Right hindlimb (tissue), 1 donor: Measurements from ENCODE around the gene TPCN1.
A peak's percentile ranks its signal among the peaks of the same experiment; 100 is the strongest.

Experiments
- DNase-seq: peaks from one replicate; pipeline ENCODE4 v3.0.0-alpha.2; 2018

The TPCN1 gene

GRCh38 chr12:113290506-113290905, 69.2 kb downstream of the TPCN1 start:
- DNase-seq = no peak

DNA sequence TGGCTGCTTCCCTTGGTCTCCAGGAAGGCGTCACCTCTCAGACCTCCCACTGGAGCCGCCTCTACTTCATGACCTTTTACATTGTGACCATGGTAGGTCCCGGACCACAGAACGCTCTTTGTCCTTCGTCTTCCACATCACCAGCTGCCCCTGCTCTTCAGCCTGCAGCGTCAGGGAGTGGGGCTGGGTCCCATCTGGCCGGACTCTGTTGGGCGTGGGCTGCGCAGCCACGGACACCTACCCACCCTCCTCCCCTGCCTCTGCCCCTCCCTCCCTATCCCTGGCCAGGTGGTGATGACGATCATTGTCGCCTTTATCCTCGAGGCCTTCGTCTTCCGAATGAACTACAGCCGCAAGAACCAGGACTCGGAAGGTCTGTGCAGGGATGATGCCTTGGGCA, 70.3 kb downstream of the TPCN1 start:
- DNase-seq = no peak

DNA sequence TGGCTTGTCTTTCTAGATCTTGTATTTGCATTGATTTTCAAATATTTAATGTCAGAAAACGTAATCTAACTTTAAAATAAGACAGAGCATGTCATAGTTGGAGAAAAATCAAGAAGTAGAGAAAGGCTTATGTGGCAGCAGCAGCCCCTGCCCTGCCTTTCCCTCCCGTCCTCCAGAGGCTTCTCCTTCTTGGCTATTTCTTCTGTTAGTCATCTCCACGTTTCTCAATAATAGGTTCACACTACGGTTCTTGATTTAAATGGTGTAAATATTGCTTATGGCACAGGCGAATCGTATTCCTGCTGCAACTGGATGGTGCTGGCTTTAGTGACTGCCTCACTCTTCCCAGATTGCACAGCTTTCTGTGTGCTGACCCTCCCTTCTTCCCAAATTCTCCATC, 70.8 kb downstream of the TPCN1 start:
- no peak for DNase-seq

- no peak for DNase-seq
Measured at GRCh38 chr12:113292547-113292946, 71.3 kb downstream of the TPCN1 start.

- no peak for DNase-seq
Measured at GRCh38 chr12:113293100-113293499, 71.8 kb downstream of the TPCN1 start.

DNA sequence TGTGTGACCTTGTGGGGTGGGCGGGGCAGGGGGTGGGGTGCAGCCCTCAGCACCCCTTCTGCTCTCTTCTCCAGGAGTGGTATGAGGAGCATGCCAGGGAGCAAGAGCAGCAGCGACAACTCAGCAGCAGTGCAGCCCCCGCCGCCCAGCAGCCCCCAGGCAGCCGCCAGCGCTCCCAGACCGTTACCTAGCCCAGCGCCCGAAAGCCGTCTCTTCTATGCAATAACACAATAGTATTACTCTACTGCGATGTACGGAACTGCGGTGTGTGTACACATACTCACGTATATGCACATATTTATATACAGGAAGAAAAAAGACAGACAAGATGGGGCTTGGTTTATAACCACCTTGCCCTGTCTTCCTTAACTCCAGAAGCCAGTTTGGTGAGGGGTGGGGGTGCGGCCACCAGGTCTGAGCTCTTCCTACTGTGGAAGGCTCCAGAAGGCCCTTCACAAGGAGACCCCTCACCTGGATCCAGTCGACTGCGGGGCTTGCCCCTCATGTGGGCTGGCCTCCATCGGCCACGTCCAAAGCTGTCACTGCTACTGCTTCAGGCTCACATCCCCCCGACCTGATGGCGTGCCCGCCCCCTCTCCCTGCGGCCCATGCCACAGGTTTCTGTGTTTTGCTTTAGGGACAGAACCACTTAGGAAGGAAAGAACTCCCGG, 74.8 kb downstream of the TPCN1 start:
- no peak for DNase-seq

GRCh38 chr12:113296557-113297213, 75.4 kb downstream of the TPCN1 start:
- DNase-seq = no peak

DNA sequence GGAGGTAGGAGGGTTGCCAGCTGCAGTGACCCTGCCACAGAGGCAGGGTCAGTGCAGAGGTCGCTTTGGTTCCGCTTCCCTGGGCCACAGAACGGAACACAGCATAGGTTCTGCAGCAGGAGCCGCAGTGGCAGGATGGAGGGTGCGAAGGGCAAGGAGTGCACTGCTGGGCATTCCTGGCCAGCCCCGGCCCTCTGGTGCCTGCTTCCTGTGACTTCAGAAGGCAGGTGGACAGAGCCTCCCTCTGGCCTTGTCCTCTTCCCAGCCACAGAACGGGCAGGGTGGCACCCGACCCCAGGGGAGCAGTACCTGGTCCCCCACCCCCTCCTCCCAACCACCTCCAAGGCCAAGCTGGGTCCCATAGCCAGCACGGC, 75.9 kb downstream of the TPCN1 start:
- DNase-seq = no peak

GRCh38 chr12:113297621-113298471, 76.6 kb downstream of the TPCN1 start:
- no peak for DNase-seq

DNA sequence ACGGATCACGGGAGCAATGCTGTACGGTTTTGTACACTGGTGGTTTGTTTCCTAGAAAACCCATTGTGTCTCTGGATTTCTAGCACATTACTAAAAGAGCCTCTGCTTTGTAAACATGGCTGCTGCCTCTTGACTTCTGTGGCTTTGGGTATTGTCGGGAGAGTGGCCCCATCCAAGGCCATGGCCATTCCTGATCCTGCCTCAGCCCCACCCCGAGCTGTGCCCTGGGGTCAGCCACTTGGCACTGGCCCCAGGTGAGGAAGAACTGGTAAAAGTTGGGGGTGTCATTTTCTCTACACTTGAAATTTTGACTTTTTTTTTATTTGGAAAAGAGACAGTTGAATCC, 77.2 kb downstream of the TPCN1 start:
- no peak for DNase-seq

- peak; percentile 64 for DNase-seq
Measured at GRCh38 chr12:113298861-113299545, 77.7 kb downstream of the TPCN1 start.

DNA sequence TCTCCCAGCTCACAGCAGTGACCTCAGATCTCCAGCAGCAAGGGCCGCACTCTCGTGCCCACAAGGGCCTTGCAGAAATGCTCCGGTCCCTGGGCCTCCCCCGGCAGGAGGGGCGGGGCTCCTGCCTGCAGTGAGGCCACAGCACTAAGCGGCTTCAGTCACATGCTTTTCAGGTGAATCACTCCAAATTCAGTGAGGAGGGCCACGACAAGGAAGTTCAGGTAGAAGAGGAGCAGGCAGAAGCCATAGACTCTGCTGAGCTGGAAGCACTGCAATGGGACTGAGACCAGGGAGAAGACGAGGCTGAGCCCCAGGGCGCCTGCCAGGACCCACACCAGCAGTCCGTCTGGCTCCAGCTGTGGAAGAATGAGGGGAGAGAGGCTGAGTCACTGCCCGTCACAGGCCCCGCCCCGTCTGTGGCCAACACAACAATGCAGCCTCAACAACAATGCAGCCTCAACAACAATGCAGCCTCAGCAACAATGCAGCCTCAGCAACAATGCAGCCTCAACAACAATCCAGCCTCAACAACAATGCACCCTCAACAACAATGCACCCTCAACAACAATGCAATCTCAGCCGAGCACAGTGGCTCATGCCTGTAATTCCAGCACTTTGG, 78.5 kb downstream of the TPCN1 start:
- DNase-seq = no peak

GRCh38 chr12:113301811-113302210, 80.5 kb downstream of the TPCN1 start:
- no peak for DNase-seq

DNA sequence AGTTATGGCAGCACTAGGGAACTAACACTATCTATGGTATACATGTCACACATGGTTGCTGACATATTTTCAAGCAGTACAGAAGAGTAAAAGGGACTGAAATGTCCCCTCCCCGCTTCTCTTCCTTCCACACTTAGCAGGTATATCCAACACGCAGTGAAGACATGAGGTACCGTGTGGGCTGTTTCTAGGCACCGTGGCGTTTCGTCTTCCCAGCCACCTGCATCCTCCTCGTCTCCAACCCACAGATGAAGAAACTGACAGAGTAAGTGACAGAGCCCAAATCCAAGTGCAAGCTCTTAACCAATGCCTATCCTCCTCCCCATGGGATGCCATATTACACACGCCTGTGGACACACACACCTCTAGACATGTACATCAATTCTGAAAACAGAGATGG, 81.2 kb downstream of the TPCN1 start:
- no peak for DNase-seq

DNA sequence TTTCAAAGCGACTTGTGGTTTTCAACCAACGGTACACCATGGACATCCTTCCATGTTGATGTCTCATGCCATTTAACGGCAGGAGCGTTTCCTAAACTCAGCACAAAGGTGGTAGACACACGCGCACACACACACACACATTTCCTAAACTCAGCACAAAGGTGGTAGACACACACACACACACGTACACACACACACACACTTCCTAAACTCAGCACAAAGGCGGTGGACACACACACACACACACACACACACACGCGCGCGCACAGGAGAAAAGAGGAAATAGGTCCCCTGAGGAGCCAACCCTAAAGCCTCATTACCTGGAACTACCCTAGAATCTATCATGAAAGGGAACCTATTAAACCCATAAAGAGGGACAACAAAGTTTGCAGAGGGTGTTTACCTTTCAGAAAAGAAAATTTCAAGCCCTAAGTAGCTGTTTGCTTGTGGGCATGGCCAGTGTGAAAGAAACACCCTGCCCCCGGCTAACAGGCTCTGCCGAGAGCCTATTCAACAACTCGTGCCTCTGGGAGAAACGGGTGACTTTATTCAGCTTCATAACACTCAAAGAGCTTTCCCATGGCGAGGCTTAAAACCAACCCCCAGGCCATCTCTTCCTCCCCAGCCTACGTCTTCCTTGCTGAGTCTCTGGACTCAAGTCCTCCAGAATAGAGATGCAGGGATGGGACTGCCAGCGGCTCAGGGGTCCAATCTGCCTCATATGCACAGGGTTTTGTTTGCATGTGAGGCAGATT, 81.8 kb downstream of the TPCN1 start:
- no peak for DNase-seq

- DNase-seq = no peak
Measured at GRCh38 chr12:113305281-113305856, 84.1 kb downstream of the TPCN1 start.

DNA sequence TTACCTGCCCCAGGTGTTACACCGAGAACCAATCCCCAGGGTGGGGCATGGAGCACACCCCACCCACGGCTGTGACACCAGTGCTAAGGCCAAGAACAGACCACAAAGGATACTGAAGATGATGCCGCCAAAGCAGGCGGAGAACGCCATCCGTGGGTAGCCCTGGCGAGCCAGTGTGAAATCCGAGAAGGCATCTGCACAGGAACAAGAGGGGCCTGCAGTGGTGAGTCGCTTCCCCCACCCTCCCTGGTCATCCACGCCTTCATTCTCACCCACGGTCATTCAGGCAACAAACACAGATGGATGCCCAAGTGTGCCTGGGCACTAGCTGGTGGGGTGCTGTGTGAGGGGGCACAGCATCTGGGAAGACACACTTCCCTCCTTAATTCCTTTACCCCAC, 85.1 kb downstream of the TPCN1 start:
- DNase-seq = no peak

GRCh38 chr12:113310489-113310888, 89.2 kb downstream of the TPCN1 start:
- DNase-seq = no peak

GRCh38 chr12:113314121-113314529, 92.9 kb downstream of the TPCN1 start:
- no peak for DNase-seq

GRCh38 chr12:113315358-113315757, 94.1 kb downstream of the TPCN1 start:
- peak; percentile 14 for DNase-seq

- DNase-seq = no peak
Measured at GRCh38 chr12:113316155-113316554, 94.9 kb downstream of the TPCN1 start.

- DNase-seq = no peak
Measured at GRCh38 chr12:113317122-113317521, 95.9 kb downstream of the TPCN1 start.
